Right atrium auricular region (tissue), 2 donors: Measurements from ENCODE around the gene CXCL6. TPM values are rescaled to one million over a fixed set of nuclear protein-coding genes. Genes with fewer than 3 reads are reported as not detected.

Experiments
- DNase-seq: peaks from one replicate; pipeline ENCODE4 v3.0.0-alpha.2; 2019; ENCODE audit warnings: low spot score
- H3K27ac ChIP-seq, 2 donors: fragments of 200-600 bp; sonication (generic); 1 replicate in 1 of 2; 2 replicates in 1 of 2; pipeline ENCODE4 v1.5.1; 2016 to 2019
- H3K27me3 ChIP-seq, 2 donors: fragments of 200-600 bp; sonication (generic); one replicate each; pipeline versions ENCODE4 v1.5.1 to v1.6.0; 2017 to 2019
- H3K36me3 ChIP-seq: fragments of 200-600 bp; sonication (generic); one replicate; pipeline ENCODE4 v1.5.1; 2016
- H3K4me1 ChIP-seq, 2 donors: fragments of 200-600 bp; sonication (generic); one replicate each; pipeline versions ENCODE4 v1.5.1 to v1.6.0; 2017 to 2019
- H3K4me3 ChIP-seq, 2 donors: fragments of 200-600 bp; sonication (generic); 1 replicate in 1 of 2; 2 replicates in 1 of 2; pipeline ENCODE4 v1.5.1; 2017 to 2019; ENCODE audit warnings: mild to moderate bottlenecking in 1 of 2, moderate library complexity in 1 of 2
- H3K9me3 ChIP-seq, 2 donors: fragments of 200-600 bp; sonication (generic); one replicate each; pipeline ENCODE4 v1.5.1; 2019
- total RNA-seq, 2 donors: library from RNA; depleted of rRNA; stranded (reverse); fragments of >200 nt; gene quantifications; one replicate each; pipeline ENCODE4 v1.1.0, GENCODE V29; 2016
- TF ChIP-seq, protein P1 (sequence below), 2 donors: fragments of 200-600 bp; sonication (generic); IDR thresholded peaks; one replicate each; pipeline ENCODE4 v1.5.1; 2019; ENCODE audit warnings: antibody characterized with exemption in 2 of 2

Gene CXCL6
- total RNA-seq, 2 donors from 2014 or later = 0.44 to 2.4 TPM

DNA sequence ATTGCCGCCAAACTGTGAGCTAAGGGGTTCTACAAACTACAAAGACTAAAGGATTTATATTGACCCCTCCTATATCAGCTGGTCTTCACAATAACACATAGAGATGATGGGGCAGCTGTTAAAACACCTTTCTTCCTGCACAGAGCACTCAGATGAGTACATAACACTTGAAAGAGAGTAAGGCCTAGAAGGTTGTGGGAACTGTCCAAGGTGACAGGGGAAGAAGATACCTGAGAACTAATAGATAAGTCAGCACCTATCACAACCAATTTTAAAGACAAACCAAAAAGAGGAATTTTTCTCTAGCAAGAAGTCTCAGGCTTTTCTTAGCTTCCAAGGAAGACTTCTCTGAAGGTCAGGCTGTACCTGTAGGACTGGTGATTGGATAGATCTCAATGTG, 19.1 kb upstream of the CXCL6 start:
- DNase-seq = no peak
- Histone ChIP-seq H3K36me3 (no peaks in the 10 kb centered on the region), H3K4me3 (no peak overlapping the region), H3K4me1 (no peaks in the 10 kb centered on the region), H3K9me3 (no peaks in the 10 kb centered on the region), H3K27me3 (no peaks in the 10 kb centered on the region), H3K27ac (no peak overlapping the region)
- TF ChIP-seq, protein P1, sequence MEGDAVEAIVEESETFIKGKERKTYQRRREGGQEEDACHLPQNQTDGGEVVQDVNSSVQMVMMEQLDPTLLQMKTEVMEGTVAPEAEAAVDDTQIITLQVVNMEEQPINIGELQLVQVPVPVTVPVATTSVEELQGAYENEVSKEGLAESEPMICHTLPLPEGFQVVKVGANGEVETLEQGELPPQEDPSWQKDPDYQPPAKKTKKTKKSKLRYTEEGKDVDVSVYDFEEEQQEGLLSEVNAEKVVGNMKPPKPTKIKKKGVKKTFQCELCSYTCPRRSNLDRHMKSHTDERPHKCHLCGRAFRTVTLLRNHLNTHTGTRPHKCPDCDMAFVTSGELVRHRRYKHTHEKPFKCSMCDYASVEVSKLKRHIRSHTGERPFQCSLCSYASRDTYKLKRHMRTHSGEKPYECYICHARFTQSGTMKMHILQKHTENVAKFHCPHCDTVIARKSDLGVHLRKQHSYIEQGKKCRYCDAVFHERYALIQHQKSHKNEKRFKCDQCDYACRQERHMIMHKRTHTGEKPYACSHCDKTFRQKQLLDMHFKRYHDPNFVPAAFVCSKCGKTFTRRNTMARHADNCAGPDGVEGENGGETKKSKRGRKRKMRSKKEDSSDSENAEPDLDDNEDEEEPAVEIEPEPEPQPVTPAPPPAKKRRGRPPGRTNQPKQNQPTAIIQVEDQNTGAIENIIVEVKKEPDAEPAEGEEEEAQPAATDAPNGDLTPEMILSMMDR (IDR thresholded peaks at IDR 0.05) = no peak

DNA sequence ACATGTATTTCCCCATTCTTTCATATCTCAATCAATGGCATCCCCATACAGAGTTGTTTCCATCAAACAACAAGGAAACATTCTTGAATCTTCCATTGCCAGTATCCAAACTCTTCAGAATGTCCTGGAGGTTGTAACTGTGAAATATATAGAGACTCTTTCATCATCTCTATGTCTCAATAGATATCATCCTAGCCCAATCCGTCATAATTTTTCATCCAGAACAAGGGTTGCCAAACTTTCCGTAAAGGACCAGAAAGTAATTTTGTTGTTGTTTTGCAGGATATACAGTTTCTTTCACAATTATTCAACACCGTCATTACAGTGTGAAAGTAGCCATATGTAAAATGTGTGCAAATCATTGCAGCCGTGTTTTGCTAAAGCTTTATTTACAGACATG, 15.2 kb upstream of the CXCL6 start:
- H3K4me3 ChIP-seq = no peak overlapping the region
- TF ChIP-seq, protein P1 (IDR thresholded peaks at IDR 0.05) = no peak

DNA sequence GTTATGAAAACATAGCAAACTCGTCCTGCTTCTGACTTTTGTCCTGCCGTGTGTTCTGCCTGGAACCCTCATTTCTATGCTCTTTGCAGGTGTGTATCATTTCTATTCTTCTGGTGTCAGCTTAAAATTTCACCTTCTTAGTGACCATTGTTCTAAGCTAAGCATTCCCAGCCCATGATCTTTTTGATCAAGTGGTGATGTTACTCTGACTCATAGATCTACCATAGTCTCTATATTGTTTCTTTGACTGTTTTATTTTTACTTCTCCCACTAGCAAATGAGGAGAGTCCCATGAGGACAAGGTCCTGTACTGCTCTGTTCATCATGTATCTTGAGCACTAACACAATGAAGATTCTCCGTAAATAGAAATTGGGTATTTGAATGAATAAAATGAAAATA, 14.1 kb upstream of the CXCL6 start:
- TF ChIP-seq, protein P1 (IDR thresholded peaks at IDR 0.05) = no peak
- Histone ChIP-seq H3K27me3 (no peaks in the 10 kb centered on the region), H3K9me3 (peaks cover 0 to under 1% of the 10 kb centered on the region in 2 donors), H3K36me3 (no peaks in the 10 kb centered on the region), H3K27ac (no peak overlapping the region), H3K4me1 (no peaks in the 10 kb centered on the region), H3K4me3 (no peak overlapping the region)
- no peak for DNase-seq

More for the DNA sequence above, 15.2 kb upstream of the CXCL6 start:
- DNase-seq = no peak
- H3K36me3 ChIP-seq = no peaks in the 10 kb centered on the region
- no peak overlapping the region for H3K27ac ChIP-seq
- H3K27me3 ChIP-seq = no peaks in the 10 kb centered on the region
- H3K4me1 ChIP-seq = no peaks in the 10 kb centered on the region
- no peaks in the 10 kb centered on the region for H3K9me3 ChIP-seq

- Histone ChIP-seq H3K36me3 (no peaks in the 10 kb centered on the region), H3K27me3 (no peaks in the 10 kb centered on the region), H3K27ac (no peak overlapping the region), H3K4me1 (no peaks in the 10 kb centered on the region), H3K4me3 (no peak overlapping the region), H3K9me3 (peaks cover 0 to 6% of the 10 kb centered on the region in 2 donors)
- TF ChIP-seq, protein P1 (IDR thresholded peaks at IDR 0.05) = no peak
- DNase-seq = no peak
Observed at GRCh38 chr4:73822812-73823504, 13.5 kb upstream of the CXCL6 start.

GRCh38 chr4:73823760-73824159, 12.7 kb upstream of the CXCL6 start:
- Histone ChIP-seq H3K4me1 (no peaks in the 10 kb centered on the region), H3K36me3 (no peaks in the 10 kb centered on the region), H3K27me3 (no peaks in the 10 kb centered on the region), H3K9me3 (peaks cover 0 to 11% of the 10 kb centered on the region in 2 donors), H3K4me3 (no peak overlapping the region), H3K27ac (no peak overlapping the region)
- TF ChIP-seq, protein P1 (IDR thresholded peaks at IDR 0.05) = no peak
- no peak for DNase-seq

DNA sequence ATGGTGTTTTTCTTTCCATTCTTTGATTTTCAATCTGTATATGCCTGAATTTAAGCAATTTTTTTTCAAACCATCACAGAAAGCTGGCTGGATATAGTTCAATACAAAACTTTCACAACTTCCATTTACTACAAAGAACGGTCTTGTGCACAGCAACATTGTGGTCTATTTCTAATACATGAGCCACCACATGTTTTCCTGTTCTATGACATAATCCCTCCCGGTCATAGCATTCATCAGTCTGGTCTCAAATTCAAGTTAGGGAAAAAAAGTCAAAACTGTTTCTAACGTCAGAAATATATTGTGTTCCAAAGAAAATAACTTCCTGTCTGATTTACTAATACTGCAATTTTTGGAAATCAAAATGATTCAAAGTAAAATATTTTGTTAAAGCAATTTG, 7.5 kb upstream of the CXCL6 start:
- no peak overlapping the region for H3K27ac ChIP-seq
- H3K27me3 ChIP-seq = no peaks in the 10 kb centered on the region
- H3K4me1 ChIP-seq = no peaks in the 10 kb centered on the region
- H3K9me3 ChIP-seq = peaks cover 0 to 11% of the 10 kb centered on the region in 2 donors
- DNase-seq = no peak
- H3K36me3 ChIP-seq = no peaks in the 10 kb centered on the region
- TF ChIP-seq, protein P1 (IDR thresholded peaks at IDR 0.05) = no peak
- H3K4me3 ChIP-seq = no peak overlapping the region
